ENCODE measurements around the gene ZSCAN1. TPM values are rescaled to one million over a fixed set of nuclear protein-coding genes. Genes with fewer than 3 reads are reported as not detected.
A peak's percentile ranks its signal among the peaks of the same experiment; 100 is the strongest.
"Not testable (repeated sequence)": the region's sequence is repeated elsewhere in the genome, so short reads cannot be mapped to it uniquely, and the experiment has no call there.

Gene ZSCAN1, protein sequence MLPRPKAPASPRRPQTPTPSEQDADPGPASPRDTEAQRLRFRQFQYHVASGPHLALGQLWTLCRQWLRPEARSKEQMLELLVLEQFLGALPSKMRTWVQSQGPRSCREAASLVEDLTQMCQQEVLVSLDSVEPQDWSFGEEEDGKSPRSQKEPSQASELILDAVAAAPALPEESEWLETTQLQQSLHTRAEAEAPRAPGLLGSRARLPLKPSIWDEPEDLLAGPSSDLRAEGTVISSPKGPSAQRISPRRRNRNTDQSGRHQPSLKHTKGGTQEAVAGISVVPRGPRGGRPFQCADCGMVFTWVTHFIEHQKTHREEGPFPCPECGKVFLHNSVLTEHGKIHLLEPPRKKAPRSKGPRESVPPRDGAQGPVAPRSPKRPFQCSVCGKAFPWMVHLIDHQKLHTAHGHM
- not detected for total RNA-seq
- long read RNA-seq, partial matches to known transcripts, result 0 of 1 reads
- long read RNA-seq, other reads (novel, unspliced or antisense), result 1 of 1 reads

DNA sequence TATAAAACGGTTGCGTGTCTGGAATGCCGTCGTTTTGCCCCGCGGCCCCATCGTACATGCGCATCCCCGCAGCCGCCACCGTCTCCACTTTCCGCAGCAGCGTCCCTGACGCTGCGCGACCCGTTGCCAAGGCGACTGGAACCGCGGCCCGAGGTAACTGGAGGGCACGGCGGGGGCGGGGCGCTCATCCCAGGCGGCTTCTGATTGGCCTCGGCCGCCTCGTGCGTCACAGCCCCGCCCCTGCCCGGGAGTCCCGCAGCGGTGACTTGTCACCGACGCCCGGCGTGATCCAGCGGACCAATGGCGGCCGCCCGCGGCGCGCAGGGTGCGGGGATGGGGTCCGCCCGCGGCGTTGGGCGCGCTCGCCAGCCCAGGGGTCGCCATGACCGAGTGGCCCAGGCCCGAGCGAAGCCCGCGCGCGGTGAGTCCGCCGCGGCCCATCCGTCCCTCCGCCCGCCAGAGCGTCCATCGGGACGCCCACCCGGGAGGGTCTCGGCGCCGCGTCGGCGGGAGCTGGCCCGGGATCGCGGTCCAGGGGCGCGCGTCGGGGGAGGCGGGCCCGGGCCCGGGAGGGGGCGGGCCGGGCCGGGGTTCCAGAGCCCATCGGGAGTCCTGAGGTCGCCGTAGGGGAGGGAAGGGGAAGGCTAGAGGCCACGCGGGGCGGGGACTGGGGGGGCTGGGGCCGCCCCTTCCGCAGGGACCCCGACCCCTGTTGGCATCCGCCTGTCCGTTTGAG is at the start of gene ZSCAN1:
ZSCAN1 (plus strand) TSS at position 285 of the 736 bp plus-strand sequence. CDS start 3,812 bp downstream, outside the sequence.
- DNase-seq (ENCODE audit: low spot score), result peak; percentile 94

GRCh38 chr19:57992841-57993240 is 41.0 kb upstream of the ZSCAN1 start:
- DNase-seq (ENCODE audit: low spot score), result no peak

GRCh38 chr19:58000677-58001076 is 33.1 kb upstream of the ZSCAN1 start:
- DNase-seq (ENCODE audit: low spot score), result no peak

GRCh38 chr19:58001895-58002369 is 31.9 kb upstream of the ZSCAN1 start:
- no peak for DNase-seq (ENCODE audit: low spot score)

DNA sequence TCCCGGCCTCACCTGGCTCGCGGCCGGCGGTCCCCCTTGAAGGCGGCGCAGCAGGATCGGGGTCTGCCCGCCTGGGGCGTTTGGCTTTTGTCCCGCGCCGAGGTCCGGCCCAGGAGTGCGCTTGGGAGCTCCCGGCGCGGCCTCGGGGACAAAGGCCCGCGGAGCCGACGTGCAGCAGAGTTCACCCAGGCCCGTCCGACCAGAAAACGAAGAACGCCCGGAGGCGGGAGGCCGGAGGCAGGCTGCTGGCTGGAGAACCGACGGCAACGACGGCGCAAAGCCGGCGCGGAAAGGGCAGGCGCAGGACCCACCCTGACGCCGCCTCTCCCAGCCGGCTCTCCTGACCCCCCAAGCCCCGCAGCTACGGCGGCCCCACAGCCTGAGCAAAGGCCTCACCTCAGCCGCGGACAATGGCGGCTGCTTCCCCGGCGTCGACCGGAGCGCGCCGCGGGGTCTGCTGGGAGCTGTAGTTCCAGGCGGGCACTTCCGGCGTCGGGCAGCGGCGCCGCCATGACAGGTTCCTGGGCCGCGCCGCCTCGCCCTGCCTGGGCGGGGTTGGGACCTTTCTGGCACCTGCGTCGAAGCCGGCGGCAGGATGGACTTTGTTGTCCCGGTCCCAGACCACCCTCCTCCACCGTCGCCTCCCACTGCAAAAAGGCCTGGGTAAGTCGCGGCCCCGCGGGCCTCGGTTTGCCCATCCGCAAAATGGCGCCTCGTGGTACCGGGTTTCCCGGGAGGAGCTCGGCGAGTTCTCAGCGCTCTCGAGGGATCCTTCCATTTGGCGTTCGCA is 31.2 kb upstream of the ZSCAN1 start, which contains the start of gene ZNF606:
ZNF606 (minus strand) TSS at position 437 of the 790 bp plus-strand sequence. CDS start 1,501 bp downstream, outside the sequence.
- peak; percentile 96 for DNase-seq (ENCODE audit: low spot score)

- DNase-seq (ENCODE audit: low spot score), result no peak
These were observed 30.5 kb upstream of the ZSCAN1 start for GRCh38 chr19:58003174-58003828.

GRCh38 chr19:58007285-58007684 is 26.5 kb upstream of the ZSCAN1 start:
- DNase-seq (ENCODE audit: low spot score), result no peak

DNA sequence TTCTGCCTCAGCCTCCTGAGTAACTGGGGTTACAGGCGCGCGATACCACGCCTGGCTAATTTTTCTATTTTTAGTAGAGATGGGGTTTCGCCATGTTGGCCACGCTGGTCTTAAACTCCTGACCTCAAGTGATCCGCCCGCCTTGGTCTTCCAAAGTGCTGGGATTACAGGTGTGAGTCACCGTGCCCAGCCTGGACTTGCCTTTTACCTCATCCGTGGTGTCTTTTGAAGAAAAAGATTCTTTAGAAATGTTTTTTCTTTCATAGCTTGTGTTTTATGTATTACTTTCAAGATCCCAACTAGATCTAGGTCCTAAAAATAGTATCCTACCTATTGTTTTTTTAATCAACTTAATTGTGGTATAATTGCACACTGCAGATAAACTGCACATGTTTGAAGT is 24.9 kb upstream of the ZSCAN1 start:
- DNase-seq (ENCODE audit: low spot score), result not testable (repeated sequence)

DNA sequence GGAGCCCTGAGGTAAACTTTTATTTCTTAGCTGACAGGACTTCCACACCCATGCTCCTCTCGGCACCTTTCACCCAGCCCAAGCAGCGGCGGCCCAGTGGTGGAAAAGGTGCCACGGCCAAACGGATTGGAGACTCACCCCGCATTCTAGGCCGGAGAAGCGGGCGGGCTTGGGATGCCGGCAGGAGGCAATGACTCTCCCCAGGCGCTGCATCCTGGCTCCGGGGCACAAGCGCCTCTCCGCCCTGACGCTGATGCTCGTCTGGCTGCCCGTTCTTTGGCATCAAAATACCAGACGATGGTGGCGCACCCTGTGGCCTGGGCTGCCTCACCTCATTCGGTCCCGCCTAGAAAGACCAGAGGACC is 24.5 kb upstream of the ZSCAN1 start:
- DNase-seq (ENCODE audit: low spot score), result no peak

DNA sequence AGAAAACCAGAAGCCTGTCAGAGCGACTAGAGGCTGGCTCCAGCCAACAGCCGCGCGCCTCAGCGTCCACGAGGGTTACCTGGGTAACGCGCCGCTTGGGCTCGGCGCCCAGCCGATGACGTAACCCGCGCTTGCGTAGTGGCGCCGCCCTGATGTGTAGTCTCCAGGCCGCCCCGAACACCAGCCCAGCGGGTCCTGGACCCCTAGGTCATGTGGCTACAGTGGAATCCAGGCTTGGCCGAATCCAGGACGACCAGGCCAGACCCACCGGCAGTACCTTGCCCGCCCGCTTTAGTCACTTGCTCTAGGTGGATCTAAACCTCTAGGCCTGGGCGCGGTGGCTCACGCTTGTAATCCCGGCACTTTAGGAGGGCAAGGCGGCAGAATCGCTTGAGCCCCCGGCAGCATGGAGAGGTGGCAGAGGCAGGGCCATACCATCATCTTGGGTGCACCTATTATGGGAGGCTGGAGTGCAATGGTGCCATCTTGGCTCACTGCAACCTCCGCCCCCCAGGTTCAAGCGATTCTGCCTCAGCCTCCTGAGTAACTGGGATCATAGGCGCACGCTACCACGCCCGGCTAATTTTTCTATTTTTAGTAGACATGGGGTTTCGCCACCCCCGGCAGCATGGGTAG is 24.0 kb upstream of the ZSCAN1 start:
- DNase-seq (ENCODE audit: low spot score), result peak; percentile 94

DNA sequence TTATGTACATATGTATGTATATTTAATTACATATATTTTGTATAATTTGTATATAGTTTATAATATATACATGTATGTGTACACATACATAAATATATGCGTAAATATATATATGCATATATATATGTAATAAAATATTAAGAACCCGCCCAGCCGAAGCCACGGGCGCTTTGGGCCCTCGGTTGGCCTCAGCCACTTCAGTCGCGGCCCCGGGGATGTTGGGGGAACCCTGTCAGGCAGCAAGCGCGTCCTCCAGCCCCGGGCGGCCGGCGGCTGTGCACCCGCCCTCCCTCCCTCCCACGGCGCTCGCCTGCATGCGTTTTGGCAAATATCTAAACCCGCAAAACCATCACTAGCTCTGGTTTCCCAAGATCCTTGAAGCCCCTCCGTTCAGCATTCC is 23.3 kb upstream of the ZSCAN1 start:
- DNase-seq (ENCODE audit: low spot score), result no peak

GRCh38 chr19:58014141-58014540 is 19.7 kb upstream of the ZSCAN1 start:
- DNase-seq (ENCODE audit: low spot score), result no peak

DNA sequence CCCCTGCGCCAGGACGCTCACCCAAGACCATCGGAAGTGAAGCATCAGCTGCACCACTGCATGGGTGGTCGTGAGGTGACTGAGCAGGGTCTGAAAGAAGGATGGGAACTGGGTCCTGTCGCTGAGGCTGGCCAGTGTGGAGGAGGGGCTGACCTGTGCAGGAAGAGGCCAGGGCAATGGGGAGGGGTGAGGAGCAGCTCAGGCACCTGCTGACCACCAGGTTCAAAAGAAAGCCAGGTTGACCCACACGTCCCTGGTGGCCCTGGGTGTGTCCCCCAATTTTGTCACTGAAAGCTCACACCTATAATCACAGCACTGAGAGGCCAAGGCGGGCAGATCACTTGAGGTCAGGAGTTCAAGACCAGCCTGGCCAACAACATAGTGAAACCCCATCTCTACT is 13.7 kb upstream of the ZSCAN1 start:
- no peak for DNase-seq (ENCODE audit: low spot score)

DNA sequence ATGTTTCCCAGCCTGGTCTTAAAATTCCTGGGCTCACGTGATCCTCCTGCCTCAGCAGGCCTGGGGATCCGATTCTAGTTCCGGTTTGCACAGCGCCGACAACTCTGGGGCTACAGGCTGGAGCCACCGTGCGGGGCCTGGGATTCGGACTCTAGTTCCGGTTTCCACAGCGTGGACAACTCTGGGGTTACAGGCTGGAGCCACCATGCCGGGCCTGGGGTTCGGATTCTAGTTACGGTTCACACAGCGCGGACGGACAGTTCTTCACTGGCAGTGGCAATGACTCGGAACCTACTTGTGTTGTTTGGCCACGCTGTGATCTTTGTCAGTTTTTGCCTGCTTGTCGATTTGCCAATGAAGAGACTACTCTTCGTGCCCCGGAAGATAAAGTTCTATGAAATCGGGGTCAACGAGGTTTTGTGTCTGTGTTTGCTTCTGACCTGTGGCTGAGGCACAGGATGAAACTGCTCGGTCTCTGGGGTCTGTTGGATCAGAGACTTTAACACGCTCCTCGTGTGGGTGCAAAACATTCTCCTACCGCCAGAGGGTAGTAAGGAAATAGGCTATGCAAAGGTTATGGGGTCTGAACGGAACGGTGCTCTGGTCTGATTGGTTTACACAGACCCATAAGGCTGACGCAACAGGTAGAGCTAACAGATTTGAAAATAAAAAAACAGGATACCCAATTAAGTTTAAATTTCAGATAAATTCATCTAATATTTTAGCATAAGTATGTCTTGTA is 12.1 kb upstream of the ZSCAN1 start:
- no peak for DNase-seq (ENCODE audit: low spot score)

- DNase-seq (ENCODE audit: low spot score), result no peak
These were observed 11.6 kb upstream of the ZSCAN1 start for GRCh38 chr19:58022283-58022660.

GRCh38 chr19:58024661-58025060 is 9.2 kb upstream of the ZSCAN1 start:
- DNase-seq (ENCODE audit: low spot score), result no peak

GRCh38 chr19:58034477-58034793 is 610 bp downstream of the ZSCAN1 start:
- DNase-seq (ENCODE audit: low spot score), result no peak

- DNase-seq (ENCODE audit: low spot score), result no peak
These were observed 2.0 kb downstream of the ZSCAN1 start for GRCh38 chr19:58035863-58036262.

DNA sequence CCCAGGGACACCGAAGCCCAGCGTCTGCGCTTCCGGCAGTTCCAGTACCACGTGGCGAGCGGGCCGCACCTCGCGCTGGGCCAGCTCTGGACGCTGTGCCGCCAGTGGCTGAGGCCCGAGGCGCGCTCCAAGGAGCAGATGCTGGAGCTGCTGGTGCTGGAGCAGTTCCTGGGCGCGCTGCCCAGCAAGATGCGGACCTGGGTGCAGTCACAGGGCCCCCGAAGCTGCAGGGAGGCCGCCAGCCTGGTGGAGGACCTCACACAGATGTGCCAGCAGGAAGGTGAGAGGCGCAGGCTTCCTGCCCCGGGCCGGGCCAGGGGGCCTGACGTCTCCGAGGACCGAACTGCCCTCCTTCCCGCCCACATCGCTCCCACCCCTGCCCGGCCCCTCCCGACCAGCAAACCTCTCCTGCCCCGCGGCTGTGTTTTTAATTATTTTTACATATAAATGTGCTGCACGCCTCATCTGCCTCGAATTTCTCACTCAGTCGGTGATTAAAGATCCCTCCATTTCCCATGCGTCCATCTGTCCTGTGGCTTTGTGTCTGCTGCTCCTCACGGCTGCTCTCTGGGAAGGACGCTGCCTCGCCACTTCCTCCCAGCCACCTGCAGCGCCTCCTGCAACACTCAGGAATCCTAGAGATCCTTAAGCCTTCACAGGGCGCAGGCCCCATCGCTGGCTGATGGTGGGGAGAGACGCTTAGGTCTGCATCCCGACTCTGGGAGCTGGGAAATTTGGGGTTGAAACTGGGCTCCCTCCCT is 4.3 kb downstream of the ZSCAN1 start:
- DNase-seq (ENCODE audit: low spot score), result no peak

Measured in mesenteric fat pad (tissue), 1 donor.